GM21390 (cell line): Measurements from ENCODE around the gene ASB18.

ENCODE experiments used
- ATAC-seq: cut with Tn5 transposase; IDR thresholded peaks from one replicate; pipeline ENCODE4 v1.9.1; 2021; ENCODE audit not compliant: unreplicated experiment

ASB18 gene

GRCh38 chr2:236209996-236210395, 54.2 kb downstream of the ASB18 start:
- no peak for ATAC-seq

- ATAC-seq: no peak
Observed at GRCh38 chr2:236209535-236209934, 54.7 kb downstream of the ASB18 start.

GRCh38 chr2:236208019-236208926, 55.9 kb downstream of the ASB18 start:
- ATAC-seq: no peak

GRCh38 chr2:236207472-236207871, 56.7 kb downstream of the ASB18 start:
- ATAC-seq: no peak

- ATAC-seq: no peak
Observed at GRCh38 chr2:236205867-236206645, 58.1 kb downstream of the ASB18 start.

- no peak for ATAC-seq
Observed at GRCh38 chr2:236204953-236205352, 59.3 kb downstream of the ASB18 start.

- ATAC-seq: no peak
Observed at GRCh38 chr2:236200378-236200777, 63.8 kb downstream of the ASB18 start.

- ATAC-seq: no peak
Observed at GRCh38 chr2:236196366-236196765, 67.8 kb downstream of the ASB18 start.

GRCh38 chr2:236195726-236196125, 68.5 kb downstream of the ASB18 start:
- ATAC-seq: no peak

GRCh38 chr2:236194786-236195185, 69.4 kb downstream of the ASB18 start:
- no peak for ATAC-seq

GRCh38 chr2:236193026-236193425, 71.2 kb downstream of the ASB18 start:
- ATAC-seq: no peak

- ATAC-seq: no peak
Observed at GRCh38 chr2:236190674-236191073, 73.5 kb downstream of the ASB18 start.

- ATAC-seq: no peak
Observed at GRCh38 chr2:236184701-236185100, 79.5 kb downstream of the ASB18 start.

- no peak for ATAC-seq
Observed at GRCh38 chr2:236180831-236181453, 83.3 kb downstream of the ASB18 start.

- no peak for ATAC-seq
Observed at GRCh38 chr2:236180076-236180816, 84.0 kb downstream of the ASB18 start.

- ATAC-seq: no peak
Observed at GRCh38 chr2:236179236-236180075, 84.8 kb downstream of the ASB18 start.

- ATAC-seq: no peak
Observed at GRCh38 chr2:236178890-236179235, 85.3 kb downstream of the ASB18 start.

- no peak for ATAC-seq
Observed at GRCh38 chr2:236177967-236178889, 86.0 kb downstream of the ASB18 start.

GRCh38 chr2:236177604-236177966, 86.6 kb downstream of the ASB18 start:
- ATAC-seq: no peak
